GM23248 (cell line): ENCODE data around the gene PTPRD. TPM values are rescaled to one million over a fixed set of nuclear protein-coding genes. Genes with fewer than 3 reads are reported as not detected.

Experiments used
- DNase-seq: peaks from one replicate; pipeline ENCODE4 v3.0.0-alpha.2; 2015
- H2AFZ ChIP-seq: fragments of 200-600 bp; sonication (generic); 2 replicates; pipeline ENCODE4 v1.6.1; 2016; ENCODE audit warnings: antibody characterized with exemption
- H3F3A ChIP-seq: fragments of 200-600 bp; sonication (generic); 2 replicates; pipeline ENCODE4 v1.6.1; 2016; ENCODE audit warnings: mild to moderate bottlenecking, antibody characterized with exemption, mixed run types; ENCODE audit not compliant: insufficient read depth
- H3K27ac ChIP-seq: fragments of 200-600 bp; sonication (generic); 2 replicates; pipeline ENCODE4 v1.5.1; 2016; ENCODE audit warnings: mild to moderate bottlenecking
- H3K27me3 ChIP-seq: fragments of 200-600 bp; sonication (generic); replicated peaks from 2 replicates; pipeline ENCODE4 v1.6.1; 2016; ENCODE audit warnings: mild to moderate bottlenecking; ENCODE audit not compliant: insufficient read depth
- H3K36me3 ChIP-seq: fragments of 200-600 bp; sonication (generic); 2 replicates; pipeline ENCODE4 v1.6.1; 2016; ENCODE audit warnings: low read depth, mild to moderate bottlenecking
- H3K4me1 ChIP-seq: fragments of 200-600 bp; sonication (generic); 2 replicates; pipeline ENCODE4 v1.6.1; 2016; ENCODE audit warnings: mild to moderate bottlenecking; ENCODE audit not compliant: insufficient read depth
- H3K4me2 ChIP-seq: fragments of 200-600 bp; sonication (generic); one replicate; pipeline ENCODE4 v1.6.1; 2016; ENCODE audit warnings: mild to moderate bottlenecking; ENCODE audit not compliant: unreplicated experiment
- H3K4me3 ChIP-seq: fragments of 200-600 bp; sonication (generic); 2 replicates; pipeline ENCODE4 v1.5.1; 2016; ENCODE audit warnings: mild to moderate bottlenecking
- H3K79me2 ChIP-seq: fragments of 200-600 bp; sonication (generic); 2 replicates; pipeline ENCODE4 v1.6.1; 2016; ENCODE audit warnings: mild to moderate bottlenecking; ENCODE audit not compliant: insufficient read depth
- H3K9ac ChIP-seq: fragments of 200-600 bp; sonication (generic); 2 replicates; pipeline ENCODE4 v1.6.1; 2016; ENCODE audit warnings: mild to moderate bottlenecking
- H3K9me2 ChIP-seq: fragments of 200-600 bp; sonication (generic); 2 replicates; pipeline ENCODE4 v1.6.1; 2016; ENCODE audit warnings: mixed run types, mild to moderate bottlenecking, moderate library complexity; ENCODE audit not compliant: insufficient read depth
- H3K9me3 ChIP-seq: fragments of 200-600 bp; sonication (generic); one replicate; pipeline ENCODE4 v1.6.1; 2017; ENCODE audit warnings: low read depth
- H4K20me1 ChIP-seq: fragments of 200-600 bp; sonication (generic); 2 replicates; pipeline ENCODE4 v1.6.0; 2016; ENCODE audit not compliant: insufficient read depth
- EZH2 ChIP-seq: fragments of 200-600 bp; sonication (generic); IDR thresholded peaks from 2 replicates; pipeline ENCODE4 v1.6.1; 2018; ENCODE audit warnings: antibody characterized with exemption, mild to moderate bottlenecking; ENCODE audit not compliant: insufficient read depth, poor library complexity, severe bottlenecking
- EZH2phosphoT487 ChIP-seq: fragments of 200-600 bp; sonication (generic); IDR thresholded peaks from 2 replicates; pipeline ENCODE4 v1.6.1; 2018; ENCODE audit warnings: antibody characterized with exemption, moderate library complexity, mild to moderate bottlenecking, low read depth; ENCODE audit not compliant: insufficient read depth
- WGBS, 2 experiments: methylation state at CpG; one replicate each; pipeline ENCODE4 v1.1.6; 2015 to 2017; ENCODE audit warnings: low lambda C conversion rate in 2 of 2, low coverage in 1 of 2; ENCODE audit errors: missing lambda C conversion rate in 2 of 2; 5-methylcytosine and 5-hydroxymethylcytosine counted together
- in situ Hi-C: fragments of 300-500 bp; cut with MboI; formaldehyde crosslinking; loops from 2 replicates; pipeline ENCODE4 v1.15.0; 2020
- polyA plus RNA-seq: library from polyadenylated mRNA; unstranded; fragments of >200 nt; fragmentation: Nextera tagmentation; extraction: Ambion mirVana; gene quantifications from 2 replicates; pipeline ENCODE4 v1.2.1, GENCODE V29; 2016
- total RNA-seq: library from RNA; depleted of rRNA; stranded (reverse); fragments of >200 nt; shearing (Covaris generic); gene quantifications from 2 replicates; pipeline ENCODE4 v1.2.3, GENCODE V29; 2014

Gene PTPRD
- total and polyA plus RNA-seq, 2 experiments from 2014 or later = 0.05 TPM; not detected in 1

- no peak for DNase-seq
- no peak overlapping the region for H3K27ac ChIP-seq
- H2AFZ ChIP-seq = no peak overlapping the region
- H3K9me2 ChIP-seq = no peaks in the 10 kb centered on the region
- H3K4me1 ChIP-seq = no peaks in the 10 kb centered on the region
- H3K9me3 ChIP-seq = no peaks in the 10 kb centered on the region
- H3K9ac ChIP-seq = no peak overlapping the region
- H3K79me2 ChIP-seq = no peaks in the 10 kb centered on the region
- H3K36me3 ChIP-seq = no peaks in the 10 kb centered on the region
- H3K4me2 ChIP-seq = no peak overlapping the region
- in situ Hi-C loops = no loop called here
- no peak overlapping the region for H3K4me3 ChIP-seq
- H3K27me3 ChIP-seq = no peaks in the 10 kb centered on the region
- TF ChIP-seq EZH2phosphoT487 (no peak), EZH2 (no peak)
- no peaks in the 10 kb centered on the region for H4K20me1 ChIP-seq
- WGBS, 2 experiments = 10 to 16% methylated on average over 3 of the region's 3 CpGs
- no peaks in the 10 kb centered on the region for H3F3A ChIP-seq
These were observed 750.5 kb downstream of the PTPRD start for GRCh38 chr9:9862235-9862810.

DNA sequence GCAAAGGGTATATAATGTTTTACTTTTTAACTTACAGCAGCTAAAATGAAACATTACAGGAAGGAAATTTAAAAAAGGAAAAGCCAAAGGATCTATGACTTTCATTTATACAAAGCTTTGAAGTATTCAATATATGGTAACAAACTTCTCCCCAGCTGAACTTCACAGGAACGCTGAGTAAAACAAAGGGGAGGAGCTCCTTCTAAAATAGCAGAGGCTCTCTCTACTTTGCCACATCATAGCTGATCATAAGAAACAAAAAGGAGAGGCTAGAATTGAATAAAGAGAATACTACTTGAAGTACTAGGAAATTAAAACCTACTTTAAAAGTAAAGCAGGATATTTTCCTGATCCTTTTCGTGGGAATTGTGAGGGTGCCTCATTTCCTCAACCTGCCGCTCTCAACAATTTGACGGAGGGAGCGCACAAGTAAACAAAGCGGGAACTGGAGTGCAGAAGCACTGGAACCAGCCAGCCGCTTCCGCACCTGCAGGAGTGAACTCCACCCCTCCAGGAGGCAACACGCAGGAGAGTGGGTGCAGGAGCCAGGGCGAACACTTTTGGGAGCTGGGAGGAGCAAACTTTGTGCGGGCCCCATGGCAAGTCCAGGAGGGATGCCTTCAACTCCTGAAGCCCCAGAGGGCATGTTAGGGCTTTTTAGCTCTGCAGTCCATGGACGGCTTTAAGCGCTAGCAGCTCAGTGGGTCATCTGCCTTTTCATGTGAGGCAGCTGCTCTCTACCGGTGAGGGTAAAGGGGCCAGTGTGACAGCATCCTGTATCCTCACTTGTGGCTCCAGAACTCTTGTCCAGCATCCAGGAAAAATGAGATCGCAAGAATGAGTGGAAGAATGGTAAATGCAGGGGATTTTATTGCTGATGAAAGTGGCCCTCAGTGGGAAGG, 757.4 kb downstream of the PTPRD start:
- Histone ChIP-seq H3K9ac (no peak overlapping the region), H3K27me3 (no peaks in the 10 kb centered on the region), H2AFZ (no peak overlapping the region), H3K27ac (no peak overlapping the region), H3F3A (no peaks in the 10 kb centered on the region), H3K9me2 (no peaks in the 10 kb centered on the region), H3K79me2 (no peaks in the 10 kb centered on the region), H3K4me2 (no peak overlapping the region), H4K20me1 (no peaks in the 10 kb centered on the region), H3K4me1 (no peaks in the 10 kb centered on the region), H3K36me3 (no peaks in the 10 kb centered on the region), H3K4me3 (no peak overlapping the region), H3K9me3 (no peaks in the 10 kb centered on the region)
- 38 to 47% methylated on average over 15 of the region's 15 CpGs for WGBS, 2 experiments
- DNase-seq = no peak
- in situ Hi-C loops = no loop called here
- TF ChIP-seq EZH2phosphoT487 (no peak), EZH2 (no peak)

DNA sequence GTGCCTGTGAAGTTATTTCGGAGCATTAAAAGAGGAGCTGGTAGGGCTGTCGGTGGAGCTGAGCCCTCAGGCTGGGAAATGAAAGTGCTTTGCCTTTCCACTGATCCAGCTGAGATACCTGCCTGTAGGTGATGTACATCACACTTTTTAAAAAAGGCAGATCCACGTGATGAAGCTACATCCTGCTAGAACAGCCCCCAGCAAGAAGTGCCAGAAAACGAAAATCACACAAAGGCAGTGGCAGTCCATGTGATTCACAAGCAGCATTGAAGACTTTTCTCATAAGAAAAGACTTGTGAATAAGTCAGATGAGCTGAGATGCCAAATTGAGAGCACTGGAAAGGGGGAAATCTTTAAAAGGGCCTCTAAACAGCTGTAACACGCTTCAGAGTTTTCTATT, 765.1 kb downstream of the PTPRD start:
- no peaks in the 10 kb centered on the region for H3F3A ChIP-seq
- H3K27ac ChIP-seq = no peak overlapping the region
- no peaks in the 10 kb centered on the region for H3K79me2 ChIP-seq
- in situ Hi-C loops = no loop called here
- H4K20me1 ChIP-seq = no peaks in the 10 kb centered on the region
- TF ChIP-seq EZH2 = no peak
- no peak for TF ChIP-seq EZH2phosphoT487
- no peaks in the 10 kb centered on the region for H3K27me3 ChIP-seq
- H3K9me3 ChIP-seq = no peaks in the 10 kb centered on the region
- no peaks in the 10 kb centered on the region for H3K36me3 ChIP-seq
- no peak for DNase-seq
- no peaks in the 10 kb centered on the region for H3K4me1 ChIP-seq
- H2AFZ ChIP-seq = no peak overlapping the region
- H3K9me2 ChIP-seq = no peaks in the 10 kb centered on the region
- no peak overlapping the region for H3K9ac ChIP-seq
- H3K4me3 ChIP-seq = no peak overlapping the region
- 6 to 8% methylated on average over 5 of the region's 5 CpGs for WGBS, 2 experiments
- H3K4me2 ChIP-seq = no peak overlapping the region

DNA sequence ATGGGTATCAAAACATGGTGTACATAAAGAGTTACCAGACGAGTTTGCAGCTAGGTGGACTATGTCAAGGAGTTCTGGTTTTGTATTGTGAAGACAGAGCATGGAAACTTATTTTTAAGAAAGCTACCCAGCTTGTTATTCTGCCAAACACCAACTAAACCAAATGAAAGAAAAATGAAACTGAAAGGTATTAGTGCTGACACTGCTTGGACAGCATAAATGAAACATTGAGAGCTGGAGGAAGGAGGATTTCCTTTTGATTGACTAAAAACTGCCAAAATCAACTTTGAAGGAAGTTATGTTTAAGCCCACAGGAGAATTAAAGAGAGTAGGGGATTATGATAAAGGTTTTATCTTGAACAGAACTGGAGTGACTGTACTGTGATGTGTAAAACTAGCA, 766.2 kb downstream of the PTPRD start:
- H3K27me3 ChIP-seq = no peaks in the 10 kb centered on the region
- no peaks in the 10 kb centered on the region for H3F3A ChIP-seq
- no peaks in the 10 kb centered on the region for H3K9me2 ChIP-seq
- no peaks in the 10 kb centered on the region for H4K20me1 ChIP-seq
- H3K27ac ChIP-seq = no peak overlapping the region
- no peaks in the 10 kb centered on the region for H3K36me3 ChIP-seq
- H3K9ac ChIP-seq = no peak overlapping the region
- DNase-seq = no peak
- in situ Hi-C loops = no loop called here
- TF ChIP-seq EZH2phosphoT487 (no peak), EZH2 (no peak)
- WGBS, 2 experiments = 0% methylated on average over 1 of the region's 1 CpG
- no peak overlapping the region for H3K4me3 ChIP-seq
- no peak overlapping the region for H3K4me2 ChIP-seq
- peaks cover 2% of the 10 kb centered on the region for H3K9me3 ChIP-seq
- no peak overlapping the region for H2AFZ ChIP-seq
- H3K4me1 ChIP-seq = no peaks in the 10 kb centered on the region
- no peaks in the 10 kb centered on the region for H3K79me2 ChIP-seq
